D721Med (cell line): ENCODE data around the gene ANO4.
"Not testable (repeated sequence)": the region's sequence is repeated elsewhere in the genome, so short reads cannot be mapped to it uniquely, and the experiment has no call there.

Experiments
- DNase-seq: peaks from one replicate; pipeline ENCODE4 v3.0.0; 2011; ENCODE audit warnings: low spot score; ENCODE audit not compliant: insufficient read length
- FAIRE-seq: peaks from 2 replicates; lab custom pipeline; 2011; peaks lifted over from hg19 to GRCh38; lab: Jason Lieb, UNC
- TF ChIP-seq, protein P1 (sequence below): IDR thresholded peaks from 2 replicates; pipeline ENCODE4 v1.5.1; 2012; ENCODE audit warnings: mild to moderate bottlenecking, control low read depth; ENCODE audit not compliant: insufficient read depth; ENCODE audit errors: missing control alignments

The ANO4 gene

DNA sequence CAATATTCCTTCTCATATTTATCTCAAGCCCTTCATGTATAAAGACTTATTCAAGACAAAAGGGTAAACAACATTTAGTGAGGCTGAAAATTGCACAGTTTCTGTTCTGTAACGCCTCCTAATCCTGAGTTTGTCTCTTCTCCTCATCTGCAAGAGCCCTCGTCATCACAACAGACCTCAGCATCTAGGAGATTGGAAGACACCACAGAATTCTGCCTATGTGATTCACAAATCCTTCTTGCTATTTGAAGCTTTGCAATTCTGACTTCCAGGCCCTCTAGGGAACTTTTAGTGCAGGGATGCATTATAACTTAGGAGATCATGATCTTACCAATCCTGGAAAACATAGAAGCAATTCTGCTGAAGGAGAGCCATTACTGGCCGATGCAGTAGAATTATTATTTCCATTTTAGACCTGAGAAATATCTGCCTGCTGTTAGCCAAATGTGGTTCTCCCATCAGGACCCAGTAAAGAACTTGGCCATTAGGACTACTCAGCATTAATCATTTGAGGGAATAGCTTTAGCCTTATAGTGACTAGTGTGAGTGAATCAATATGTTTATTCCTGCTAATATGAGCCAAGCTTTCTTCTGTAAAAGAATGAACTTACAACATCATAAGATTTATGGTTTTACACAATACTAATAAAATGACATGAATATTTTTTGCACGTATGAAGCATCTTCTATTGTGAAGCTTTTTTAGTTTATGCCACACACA lies 119.5 kb downstream of the ANO4 start:
- TF ChIP-seq, protein P1, sequence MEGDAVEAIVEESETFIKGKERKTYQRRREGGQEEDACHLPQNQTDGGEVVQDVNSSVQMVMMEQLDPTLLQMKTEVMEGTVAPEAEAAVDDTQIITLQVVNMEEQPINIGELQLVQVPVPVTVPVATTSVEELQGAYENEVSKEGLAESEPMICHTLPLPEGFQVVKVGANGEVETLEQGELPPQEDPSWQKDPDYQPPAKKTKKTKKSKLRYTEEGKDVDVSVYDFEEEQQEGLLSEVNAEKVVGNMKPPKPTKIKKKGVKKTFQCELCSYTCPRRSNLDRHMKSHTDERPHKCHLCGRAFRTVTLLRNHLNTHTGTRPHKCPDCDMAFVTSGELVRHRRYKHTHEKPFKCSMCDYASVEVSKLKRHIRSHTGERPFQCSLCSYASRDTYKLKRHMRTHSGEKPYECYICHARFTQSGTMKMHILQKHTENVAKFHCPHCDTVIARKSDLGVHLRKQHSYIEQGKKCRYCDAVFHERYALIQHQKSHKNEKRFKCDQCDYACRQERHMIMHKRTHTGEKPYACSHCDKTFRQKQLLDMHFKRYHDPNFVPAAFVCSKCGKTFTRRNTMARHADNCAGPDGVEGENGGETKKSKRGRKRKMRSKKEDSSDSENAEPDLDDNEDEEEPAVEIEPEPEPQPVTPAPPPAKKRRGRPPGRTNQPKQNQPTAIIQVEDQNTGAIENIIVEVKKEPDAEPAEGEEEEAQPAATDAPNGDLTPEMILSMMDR, result no peak
- DNase-seq (no peak), FAIRE-seq (no peak)

DNA sequence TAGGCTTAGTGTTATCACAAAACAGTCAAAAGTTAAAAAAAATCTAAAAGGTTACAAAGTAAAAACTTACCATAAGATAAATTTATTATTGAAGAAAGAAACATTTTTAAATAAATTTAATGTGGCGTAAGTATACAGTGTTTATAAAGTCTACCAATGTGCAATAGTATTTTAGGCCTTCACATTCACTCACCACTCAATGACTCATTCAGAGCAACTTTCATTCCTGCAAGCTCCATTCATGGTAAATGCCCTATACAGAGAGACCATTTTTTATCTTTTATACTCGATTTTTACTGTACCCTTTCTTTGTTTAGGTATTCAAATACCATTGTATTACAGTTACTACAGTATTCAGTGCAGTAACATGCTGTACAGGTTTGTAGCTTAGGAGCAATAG lies 124.5 kb downstream of the ANO4 start:
- TF ChIP-seq, protein P1, result no peak
- FAIRE-seq (no peak), DNase-seq (no peak)

DNA sequence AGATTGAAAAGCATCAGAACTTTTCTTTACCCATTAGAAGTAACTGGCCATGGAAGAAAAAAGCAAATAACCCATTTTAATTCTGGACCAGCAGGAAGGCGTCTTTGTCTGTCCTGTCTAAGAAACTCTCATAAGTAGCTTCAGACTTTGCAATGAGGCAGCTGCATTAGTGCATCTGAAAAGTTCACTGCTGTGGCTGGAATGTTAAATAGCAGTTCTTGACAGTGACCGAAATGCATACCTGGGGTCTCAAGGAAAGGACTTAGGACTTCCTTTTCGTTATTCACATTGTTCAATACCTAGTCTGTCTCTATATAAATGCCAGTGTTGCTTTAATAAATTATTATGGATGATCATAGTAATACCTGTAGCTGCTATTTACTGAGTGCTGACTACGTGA lies 125.9 kb downstream of the ANO4 start:
- FAIRE-seq, result no peak
- TF ChIP-seq, protein P1, result no peak
- no peak for DNase-seq

DNA sequence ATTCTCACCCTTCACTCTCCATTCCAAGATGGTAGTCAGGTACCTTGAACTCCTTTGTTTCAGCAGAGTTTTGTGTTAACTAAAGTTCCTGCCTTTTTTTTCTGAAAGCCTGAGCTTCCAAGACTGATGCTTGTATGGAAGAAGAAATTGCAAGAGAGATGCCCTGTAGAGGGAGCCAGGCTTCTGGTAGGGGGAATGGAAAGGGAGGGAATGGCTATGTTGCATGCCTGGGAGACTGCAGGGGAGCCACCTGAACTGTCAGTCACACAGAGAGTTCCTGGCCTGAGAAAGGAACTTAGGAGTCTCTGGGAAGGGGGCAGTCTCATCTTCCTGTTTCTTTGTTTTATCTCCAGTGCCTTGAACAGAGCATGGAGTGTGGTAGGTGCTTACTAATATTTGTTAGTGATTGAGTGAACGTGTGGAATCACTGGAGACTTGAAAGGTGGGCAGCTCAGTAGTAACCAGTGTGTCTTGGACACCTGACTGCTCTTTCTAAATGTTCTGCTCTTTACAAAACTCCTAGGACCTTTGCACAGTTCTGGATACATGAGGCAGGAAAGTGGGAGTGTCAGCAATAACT lies 132.2 kb downstream of the ANO4 start:
- TF ChIP-seq, protein P1, result no peak
- DNase-seq, result no peak
- FAIRE-seq, result no peak

DNA sequence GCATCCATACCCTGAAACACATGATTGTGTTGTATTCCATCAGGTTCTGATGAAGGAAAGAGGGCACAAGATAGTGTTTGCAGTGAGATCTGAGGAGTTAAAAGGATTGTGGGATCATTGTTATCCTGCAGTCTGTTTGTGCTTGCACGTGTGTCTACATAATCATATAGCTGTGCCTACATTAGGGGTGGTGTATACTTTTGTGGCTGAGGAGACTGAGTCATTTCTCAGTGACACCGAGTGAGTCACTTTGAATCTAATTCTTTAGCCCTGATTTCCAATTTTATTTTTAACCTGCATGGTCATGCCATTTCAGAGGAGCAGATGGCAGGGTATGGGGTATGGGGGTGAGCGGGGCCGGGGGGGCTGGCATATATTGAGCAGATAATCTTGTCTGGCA lies 133.2 kb downstream of the ANO4 start:
- TF ChIP-seq, protein P1, result no peak
- no peak for FAIRE-seq
- DNase-seq, result no peak

DNA sequence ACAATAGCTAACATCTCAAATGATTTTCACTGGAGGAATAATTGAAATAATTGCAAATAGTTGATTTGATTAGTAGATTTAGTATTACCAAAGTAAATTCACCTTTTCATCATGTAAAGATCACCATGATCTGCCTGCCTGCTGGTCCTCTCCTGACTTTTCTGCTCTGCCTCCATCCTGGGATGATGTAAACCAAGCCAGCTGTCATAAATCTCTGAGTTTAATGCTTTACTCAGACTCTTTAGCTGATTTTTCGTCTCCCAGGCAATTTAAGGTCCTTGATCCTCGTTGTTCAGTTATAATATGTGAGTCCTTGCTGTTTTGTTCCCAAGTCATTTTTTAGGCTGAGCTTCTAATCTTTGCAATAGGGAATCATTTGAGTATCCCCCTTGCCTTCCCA lies 138.0 kb downstream of the ANO4 start:
- TF ChIP-seq, protein P1, result no peak
- no peak for DNase-seq
- no peak for FAIRE-seq

DNA sequence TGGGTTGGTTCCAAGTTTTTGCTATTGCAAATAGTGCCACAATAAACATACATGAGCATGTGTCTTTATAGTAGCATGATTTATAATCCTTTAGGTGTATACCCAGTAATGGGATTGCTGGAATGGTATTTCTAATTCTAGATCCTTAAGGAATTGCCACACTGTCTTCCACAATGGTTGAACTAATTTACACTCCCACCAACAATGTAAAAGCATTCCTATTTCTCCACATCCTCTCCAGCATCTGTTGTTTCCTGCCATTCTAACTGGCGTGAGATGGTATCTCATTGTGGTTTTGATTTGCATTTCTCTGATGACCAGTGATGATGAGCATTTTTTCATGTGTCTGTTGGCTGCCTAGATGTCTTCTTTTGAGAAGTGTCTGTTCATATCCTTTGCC lies 139.0 kb downstream of the ANO4 start:
- not testable (repeated sequence) for FAIRE-seq, DNase-seq
